ENCODE data around the gene BNIP3. TPM values are rescaled to one million over a fixed set of nuclear protein-coding genes. Genes with fewer than 3 reads are reported as not detected.

The BNIP3 gene
- total RNA-seq, 1 experiment from 2014 or later, result 37.5 TPM

DNA sequence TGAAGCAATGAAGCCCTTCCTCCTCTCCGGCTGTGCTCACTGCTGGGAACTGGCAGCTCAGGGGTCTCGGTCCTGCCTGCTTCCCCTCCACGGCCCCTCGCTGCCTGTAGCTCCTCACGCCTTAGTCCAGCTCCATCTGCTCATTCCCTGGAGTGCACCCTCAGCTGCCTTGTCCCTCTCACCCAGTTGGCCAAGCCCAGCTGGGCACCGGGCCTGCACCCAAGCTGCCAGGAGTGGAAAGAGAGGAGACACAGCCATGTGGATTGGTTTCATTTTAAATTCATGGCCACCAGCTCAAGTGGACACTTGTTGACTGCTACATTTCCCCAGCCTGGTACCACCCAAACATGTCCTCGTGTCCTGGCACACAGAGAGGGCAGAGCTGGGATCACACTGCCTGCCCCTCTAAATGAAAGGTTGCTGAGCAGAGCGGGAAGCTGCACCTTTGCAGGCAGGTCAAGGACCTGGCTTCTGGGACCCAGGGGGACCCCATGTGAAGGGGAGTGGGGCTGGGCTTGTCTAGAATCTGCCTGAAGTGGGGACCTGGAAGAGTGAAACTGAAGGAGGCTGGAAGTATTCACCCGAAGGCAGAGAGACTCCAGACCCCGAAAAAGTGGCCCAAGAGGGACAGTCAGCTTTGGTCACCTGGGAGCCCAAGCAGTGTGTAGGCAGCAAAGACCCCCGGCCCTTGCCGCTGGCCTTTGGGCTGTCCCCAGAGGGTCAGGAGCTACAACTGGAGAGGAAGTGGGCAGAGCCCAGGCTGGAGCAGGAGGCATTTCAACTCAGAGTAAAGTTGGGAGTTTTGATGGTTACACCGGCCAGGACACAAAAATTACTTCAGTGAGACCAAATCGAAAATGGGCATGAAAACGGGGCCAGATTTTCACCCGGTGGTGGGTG is 15.0 kb upstream of the BNIP3 start:
- Histone ChIP-seq H3K36me3 (ENCODE audit: control insufficient read depth in 1 of 2, insufficient read depth in 2 of 2, low read length in 2 of 2) (no peaks in the 10 kb centered on the region), H2AFZ (ENCODE audit: low read depth, low read length, poor library complexity, severe bottlenecking) (no peak overlapping the region), H3K9me2 (ENCODE audit: insufficient read depth) (no peaks in the 10 kb centered on the region), H3K27me3 (ENCODE audit: insufficient read depth, low read length) (no peaks in the 10 kb centered on the region), H3K79me2 (ENCODE audit: insufficient read depth, low read length) (no peaks in the 10 kb centered on the region), H3K4me3 (replicated peaks in 1 of 2; ENCODE audit: low read depth in 1 of 2, low read length in 2 of 2) (no peak overlapping the region), H3K4me2 (ENCODE audit: low read length) (no peak overlapping the region), H3K27ac (ENCODE audit: low read depth, low read length) (no peak overlapping the region), H4K20me1 (ENCODE audit: insufficient read depth) (no peaks in the 10 kb centered on the region), H3K9ac (ENCODE audit: low read length) (no peak overlapping the region), H3K4me1 (ENCODE audit: control insufficient read depth in 1 of 2, insufficient read depth in 2 of 2, low read length in 2 of 2) (no peaks in the 10 kb centered on the region), H3K9me3 (ENCODE audit: control insufficient read depth in 1 of 2, insufficient read depth in 1 of 2, low read depth in 1 of 2, low read length in 2 of 2) (no peaks in the 10 kb centered on the region)
- ChIA-PET RAD21 (ENCODE audit: low non-redundant PET in 1 of 2, low total read pairs in 2 of 2, uncharacterized antibody in 2 of 2, unreplicated experiment in 2 of 2) (no interaction called here), CTCF (no interaction called here), POLR2A (no interaction called here)
- no TSS peak for BruUV-seq (replicated peaks)
- intact Hi-C loops (cut with micrococcal nuclease), result no loop called here
- ATAC-seq, result no peak
- no peak for TF ChIP-seq SRF (IDR thresholded peaks at IDR 0.05; ENCODE audit: low read depth)
- TF ChIP-seq, protein P1, sequence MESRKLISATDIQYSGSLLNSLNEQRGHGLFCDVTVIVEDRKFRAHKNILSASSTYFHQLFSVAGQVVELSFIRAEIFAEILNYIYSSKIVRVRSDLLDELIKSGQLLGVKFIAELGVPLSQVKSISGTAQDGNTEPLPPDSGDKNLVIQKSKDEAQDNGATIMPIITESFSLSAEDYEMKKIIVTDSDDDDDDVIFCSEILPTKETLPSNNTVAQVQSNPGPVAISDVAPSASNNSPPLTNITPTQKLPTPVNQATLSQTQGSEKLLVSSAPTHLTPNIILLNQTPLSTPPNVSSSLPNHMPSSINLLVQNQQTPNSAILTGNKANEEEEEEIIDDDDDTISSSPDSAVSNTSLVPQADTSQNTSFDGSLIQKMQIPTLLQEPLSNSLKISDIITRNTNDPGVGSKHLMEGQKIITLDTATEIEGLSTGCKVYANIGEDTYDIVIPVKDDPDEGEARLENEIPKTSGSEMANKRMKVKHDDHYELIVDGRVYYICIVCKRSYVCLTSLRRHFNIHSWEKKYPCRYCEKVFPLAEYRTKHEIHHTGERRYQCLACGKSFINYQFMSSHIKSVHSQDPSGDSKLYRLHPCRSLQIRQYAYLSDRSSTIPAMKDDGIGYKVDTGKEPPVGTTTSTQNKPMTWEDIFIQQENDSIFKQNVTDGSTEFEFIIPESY (IDR thresholded peaks at IDR 0.05; ENCODE audit: extremely low read depth, insufficient replicate concordance, low read length), result no peak
- no peak for TF ChIP-seq EGR1 (IDR thresholded peaks at IDR 0.05; ENCODE audit: low read depth)
- TF ChIP-seq POLR2A (IDR thresholded peaks at IDR 0.05; ENCODE audit: borderline replicate concordance, extremely low read depth, insufficient read depth, insufficient read length), result no peak
- no peak for TF ChIP-seq JUND (IDR thresholded peaks at IDR 0.05)
- TF ChIP-seq EZH2 (IDR thresholded peaks at IDR 0.05), result no peak
- no peak for TF ChIP-seq CBX3 (IDR thresholded peaks at IDR 0.05; ENCODE audit: low read depth)
- DNase-seq (ENCODE audit: low read depth, low spot score), result no peak

DNA sequence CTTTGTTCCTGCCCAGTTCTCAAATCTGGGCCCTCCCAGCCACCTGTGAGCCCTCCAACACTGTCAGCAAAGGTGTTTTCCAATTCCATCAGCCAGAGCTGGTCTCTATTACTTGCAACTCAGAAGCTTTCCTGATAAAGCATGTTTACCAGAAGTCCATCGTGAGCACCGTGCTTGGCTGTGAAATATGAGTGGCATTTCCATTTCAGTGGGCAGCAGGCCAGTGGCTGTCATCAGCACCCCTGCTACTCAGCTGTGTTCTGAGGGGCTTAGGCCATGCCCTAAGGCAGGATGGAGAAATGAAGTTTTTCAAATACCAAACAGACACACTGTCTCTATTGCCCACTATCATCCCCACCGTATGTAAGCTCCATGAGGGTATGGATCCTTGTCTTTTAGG is 12.7 kb upstream of the BNIP3 start:
- TF ChIP-seq SRF (IDR thresholded peaks at IDR 0.05; ENCODE audit: low read depth) (no peak), SP1 (IDR thresholded peaks at IDR 0.05; ENCODE audit: low read depth) (no peak), YY1 (IDR thresholded peaks at IDR 0.05; ENCODE audit: extremely low read depth, insufficient replicate concordance, low read depth, low read length) (no peak), ZNF274 (IDR thresholded peaks at IDR 0.05; ENCODE audit: low read depth, low read length) (no peak), ELF1 (IDR thresholded peaks at IDR 0.05; ENCODE audit: borderline replicate concordance, low read depth) (no peak), RAD21 (IDR thresholded peaks at IDR 0.05; ENCODE audit: low read depth) (no peak), POLR2A (IDR thresholded peaks at IDR 0.05; ENCODE audit: borderline replicate concordance, extremely low read depth, insufficient read depth, insufficient read length) (no peak)
- TF ChIP-seq, protein P1 (IDR thresholded peaks at IDR 0.05; ENCODE audit: extremely low read depth, insufficient replicate concordance, low read length), result no peak
- DNase-seq (ENCODE audit: low read depth, low spot score) (no peak), ATAC-seq (no peak)
- ChIA-PET POLR2A (no interaction called here), RAD21 (ENCODE audit: low non-redundant PET in 1 of 2, low total read pairs in 2 of 2, uncharacterized antibody in 2 of 2, unreplicated experiment in 2 of 2) (no interaction called here), CTCF (no interaction called here)
- H3K9ac ChIP-seq (ENCODE audit: low read length), result no peak overlapping the region
- H2AFZ ChIP-seq (ENCODE audit: low read depth, low read length, poor library complexity, severe bottlenecking), result no peak overlapping the region
- H3K4me2 ChIP-seq (ENCODE audit: low read length), result no peak overlapping the region
- H3K79me2 ChIP-seq (ENCODE audit: insufficient read depth, low read length), result no peaks in the 10 kb centered on the region
- H3K4me3 ChIP-seq (replicated peaks in 1 of 2; ENCODE audit: low read depth in 1 of 2, low read length in 2 of 2), result no peak overlapping the region
- no peaks in the 10 kb centered on the region for H4K20me1 ChIP-seq (ENCODE audit: insufficient read depth)
- H3K36me3 ChIP-seq (ENCODE audit: control insufficient read depth in 1 of 2, insufficient read depth in 2 of 2, low read length in 2 of 2), result no peaks in the 10 kb centered on the region
- H3K4me1 ChIP-seq (ENCODE audit: control insufficient read depth in 1 of 2, insufficient read depth in 2 of 2, low read length in 2 of 2), result no peaks in the 10 kb centered on the region
- no peaks in the 10 kb centered on the region for H3K9me3 ChIP-seq (ENCODE audit: control insufficient read depth in 1 of 2, insufficient read depth in 1 of 2, low read depth in 1 of 2, low read length in 2 of 2)
- intact Hi-C loops (cut with micrococcal nuclease), result no loop called here
- no peaks in the 10 kb centered on the region for H3K27me3 ChIP-seq (ENCODE audit: insufficient read depth, low read length)
- no TSS peak for BruUV-seq (replicated peaks)
- H3K9me2 ChIP-seq (ENCODE audit: insufficient read depth), result no peaks in the 10 kb centered on the region
- H3K27ac ChIP-seq (ENCODE audit: low read depth, low read length), result no peak overlapping the region

All from HCT116 (cell line).